Measurements from ENCODE around the gene RNF31. TPM values are rescaled to one million over a fixed set of nuclear protein-coding genes. Genes with fewer than 3 reads are reported as not detected.

RNF31 gene
- total and polyA plus RNA-seq, 2 of the 13 experiments (the other 11 are each of a cell fraction or from before 2014, with no cell fraction given) = 48.2 to 86.8 TPM

- peak; percentile 16 for TF ChIP-seq ZNF883 (CRISPR knock-in tag; IDR thresholded peaks at IDR 0.05; ENCODE audit: not compliant biosample characterization)
- no peak for TF ChIP-seq ZNF839 (CRISPR knock-in tag; IDR thresholded peaks at IDR 0.05; ENCODE audit: borderline replicate concordance)
- no peak for TF ChIP-seq TOPORS (CRISPR knock-in tag; IDR thresholded peaks at IDR 0.05)
- TF ChIP-seq ZNF264 (CRISPR knock-in tag; IDR thresholded peaks at IDR 0.05) = no peak
- TF ChIP-seq FOXJ3 (CRISPR knock-in tag; IDR thresholded peaks at IDR 0.05; ENCODE audit: borderline replicate concordance) = no peak
- TF ChIP-seq RCOR2 (CRISPR knock-in tag; IDR thresholded peaks at IDR 0.05) = no peak
- no peak for TF ChIP-seq NFAT5 (CRISPR knock-in tag; IDR thresholded peaks at IDR 0.05)
- TF ChIP-seq ZBTB10 (CRISPR knock-in tag; IDR thresholded peaks at IDR 0.05; ENCODE audit: borderline replicate concordance) = no peak
- TF ChIP-seq BRCA1 (CRISPR knock-in tag; IDR thresholded peaks at IDR 0.05) = no peak
- no peak for TF ChIP-seq MIER3 (CRISPR knock-in tag; IDR thresholded peaks at IDR 0.05; ENCODE audit: borderline replicate concordance)
- no peak for TF ChIP-seq MLXIP (CRISPR knock-in tag; IDR thresholded peaks at IDR 0.05; ENCODE audit: borderline replicate concordance)
- no peak for TF ChIP-seq ZMYM4 (CRISPR knock-in tag; IDR thresholded peaks at IDR 0.05)
Measured at GRCh38 chr14:24207104-24207551, 59.8 kb downstream of the RNF31 start (continued).

Measured in HepG2 (cell line).